ENCODE measurements around the gene KCNJ6. TPM values are rescaled to one million over a fixed set of nuclear protein-coding genes. Genes with fewer than 3 reads are reported as not detected.

The KCNJ6 gene
- total and polyA plus RNA-seq, 9 of the 15 experiments (the other 6 are each of a cell fraction or from before 2014, with no cell fraction given) = 0.06 to 0.21 (median 0.13) TPM; not detected in 1

- Histone ChIP-seq H3K4me2 (ENCODE audit: insufficient read depth, low read length) (no peak overlapping the region), H3K9ac (ENCODE audit: insufficient read depth in 1 of 2, low read depth in 2 of 2, low read length in 2 of 2) (no peak overlapping the region), H3K79me2 (ENCODE audit: control insufficient read depth, insufficient read depth, low read length) (no peaks in the 10 kb centered on the region), H3K4me3 (no peak overlapping the region), H3K27me3 (ENCODE audit: control insufficient read depth in 2 of 2, insufficient read depth in 2 of 2, low read length in 2 of 2) (peaks cover 5 to 17% of the 10 kb centered on the region in 2 experiments; a peak in 4 of 5 replicates), H3K36me3 (ENCODE audit: control insufficient read depth, insufficient read depth, low read length) (no peaks in the 10 kb centered on the region), H3K27ac (ENCODE audit: extremely low read depth, low read depth, low read length) (no peak overlapping the region), H3K9me3 (replicated peaks; ENCODE audit: control insufficient read depth, insufficient read depth, low read depth, low read length) (no peaks in the 10 kb centered on the region), H4K20me1 (replicated peaks; ENCODE audit: control insufficient read depth, insufficient read depth, low read length) (no peaks in the 10 kb centered on the region), H2AFZ (ENCODE audit: low read depth, low read length) (peak overlapping the region; percentile 42; the same call in 1 of the 2 replicates), H3K4me1 (replicated peaks in 1 of 2; ENCODE audit: control insufficient read depth in 2 of 2, insufficient read depth in 2 of 2, low read length in 2 of 2) (no peaks in the 10 kb centered on the region), H3K9me1 (ENCODE audit: control insufficient read depth, insufficient read depth, low read length) (no peaks in the 10 kb centered on the region)
- intact Hi-C loops (cut with micrococcal nuclease) = loop anchor here (1.0 kb wide), 1 partner anchor 656 kb away; no protein-coding TSS in a partner anchor
- BruUV-seq (replicated peaks) = no TSS peak
- POLR2A ChIA-PET = interaction anchor here (0.6 to 1.1 kb wide), 6 partner anchors 13 to 811 kb away, joined by 3 to 5 read pairs (median 3); partner anchors contain the start of gene KCNJ15
- CTCF ChIA-PET (ENCODE audit: low intra/inter-chr PET ratio) = interaction anchor here (1.0 to 1.8 kb wide), 2 partner anchors 652 to 655 kb away, joined by 7 to 8 read pairs; no protein-coding TSS in a partner anchor
- in situ Hi-C loops (cut with MboI) = loop anchor here (25.0 kb wide), 1 partner anchor 462 kb away; no protein-coding TSS in a partner anchor
- WGBS (ENCODE audit: insufficient coverage, low coverage, missing lambda C conversion rate) = 0% methylated on average over 6 of the region's 6 CpGs
- peak; percentile 100 for ATAC-seq
- peak; percentile 91 for FAIRE-seq
- DNase-seq (ENCODE audit: extremely low read depth in 1 of 4, low spot score in 3 of 4) = peak; percentile 79 to 86 (median 82)
- peak; percentile 85 for TF ChIP-seq L3MBTL2 (IDR thresholded peaks at IDR 0.05)
- TF ChIP-seq RERE (CRISPR knock-in tag; IDR thresholded peaks at IDR 0.05; ENCODE audit: borderline replicate concordance) = no peak
- TF ChIP-seq GTF2E2 (tag; IDR thresholded peaks at IDR 0.05) = no peak
- no peak for TF ChIP-seq ELF1 (tag; IDR thresholded peaks at IDR 0.05)
- TF ChIP-seq U2AF1 (optimal IDR thresholded peaks at IDR 0.05; ENCODE audit: low read depth, low read length) = no peak
- TF ChIP-seq TCF7 (IDR thresholded peaks at IDR 0.05; ENCODE audit: borderline replicate concordance) = no peak
- TF ChIP-seq USF2 (CRISPR knock-in tag; IDR thresholded peaks at IDR 0.05) = peak; percentile 66
- no peak for TF ChIP-seq ZNF561 (CRISPR knock-in tag; conservative IDR thresholded peaks at IDR 0.05)
- peak; percentile 26 for TF ChIP-seq BHLHE40 (IDR thresholded peaks at IDR 0.05; ENCODE audit: low read length)
- TF ChIP-seq MNT (conservative IDR thresholded peaks at IDR 0.05) = peak in 1 of 2 experiments; percentile 42; a peak in 1 of 4 replicates
- no peak for TF ChIP-seq NCOA2 (IDR thresholded peaks at IDR 0.05; ENCODE audit: partially characterized antibody in 2 of 2)
- TF ChIP-seq MLLT1 (IDR thresholded peaks at IDR 0.05) = no peak
Measured at GRCh38 chr21:37700641-37701202, 215.5 kb downstream of the KCNJ6 start.

Measured in K562 (cell line).